ENCODE measurements around the gene CEND1. TPM values are rescaled to one million over a fixed set of nuclear protein-coding genes. Genes with fewer than 3 reads are reported as not detected.

CEND1 gene
- total RNA-seq, 1 donor from 2014 or later = not detected

GRCh38 chr11:779955-780532 lies 9.8 kb downstream of the CEND1 start:
- intact Hi-C loops (cut with DNase I) = no loop called here
- ATAC-seq (no peak), DNase-seq (no peak)
- Histone ChIP-seq H3K9me3 (no peaks in the 10 kb centered on the region), H3K4me3 (no peak overlapping the region), H3K4me1 (peaks cover 22% of the 10 kb centered on the region), H3K27me3 (no peaks in the 10 kb centered on the region), H3K36me3 (no peaks in the 10 kb centered on the region), H3K27ac (no peak overlapping the region)
- no peak for TF ChIP-seq CTCF (IDR thresholded peaks at IDR 0.05)

GRCh38 chr11:778976-779954 lies 10.6 kb downstream of the CEND1 start:
- peak; percentile 63 for DNase-seq
- H3K4me1 ChIP-seq = peaks cover 23% of the 10 kb centered on the region
- no peak for ATAC-seq

GRCh38 chr11:777288-778255 lies 12.3 kb downstream of the CEND1 start, which contains the start of gene GATD1:
Gene GATD1, minus strand, starts transcription at chr11:777487. Its CDS starts 25 bp downstream, at chr11:777462.
- peak; percentile 92 for ATAC-seq
- peaks cover 13% of the 10 kb centered on the region for H3K36me3 ChIP-seq
- peak within 1 kb of the TSS; percentile 81 for H3K4me3 ChIP-seq
- TF ChIP-seq CTCF (IDR thresholded peaks at IDR 0.05) = no peak
- DNase-seq = peak; percentile 97
- peak within 1 kb of the TSS; percentile 84 for H3K27ac ChIP-seq
- intact Hi-C loops (cut with DNase I) = no loop called here
- H3K4me1 ChIP-seq = peaks cover 23% of the 10 kb centered on the region
- H3K27me3 ChIP-seq = no peaks in the 10 kb centered on the region
- H3K9me3 ChIP-seq = no peaks in the 10 kb centered on the region

More at GRCh38 chr11:778976-779954, 10.6 kb downstream of the CEND1 start:
- Histone ChIP-seq H3K4me3 (no peak overlapping the region), H3K36me3 (no peaks in the 10 kb centered on the region), H3K27ac (no peak overlapping the region), H3K27me3 (no peaks in the 10 kb centered on the region), H3K9me3 (no peaks in the 10 kb centered on the region)
- TF ChIP-seq CTCF (IDR thresholded peaks at IDR 0.05) = no peak
- intact Hi-C loops (cut with DNase I) = no loop called here

- H3K27me3 ChIP-seq = no peaks in the 10 kb centered on the region
- H3K9me3 ChIP-seq = no peaks in the 10 kb centered on the region
- ATAC-seq (peak; percentile 40), DNase-seq (peak; percentile 74)
- peaks cover 14% of the 10 kb centered on the region for H3K36me3 ChIP-seq
- H3K4me1 ChIP-seq = peaks cover 23% of the 10 kb centered on the region
- peak overlapping the region; percentile 84 for H3K27ac ChIP-seq
- intact Hi-C loops (cut with DNase I) = no loop called here
- peak overlapping the region; percentile 81 for H3K4me3 ChIP-seq
- no peak for TF ChIP-seq CTCF (IDR thresholded peaks at IDR 0.05)
Measured at GRCh38 chr11:776561-777287, 13.2 kb downstream of the CEND1 start.

- intact Hi-C loops (cut with DNase I) = no loop called here
- TF ChIP-seq CTCF (IDR thresholded peaks at IDR 0.05) = no peak
- DNase-seq (no peak), ATAC-seq (no peak)
- Histone ChIP-seq H3K9me3 (no peaks in the 10 kb centered on the region), H3K36me3 (peaks cover 19% of the 10 kb centered on the region), H3K27me3 (no peaks in the 10 kb centered on the region), H3K4me1 (peaks cover 23% of the 10 kb centered on the region), H3K4me3 (peak overlapping the region; percentile 81), H3K27ac (no peak overlapping the region)
Measured at GRCh38 chr11:776263-776560, 13.7 kb downstream of the CEND1 start.
